CD1c-positive myeloid dendritic cell (primary cell): ENCODE measurements around the gene YBX2.

Experiments
- DNase-seq: peaks from one replicate; pipeline ENCODE4 v3.0.0-alpha.2; 2016; ENCODE audit errors: extremely low spot score

Gene YBX2

GRCh38 chr17:7263801-7264078 lies 30.7 kb downstream of the YBX2 start:
- DNase-seq: no peak

DNA sequence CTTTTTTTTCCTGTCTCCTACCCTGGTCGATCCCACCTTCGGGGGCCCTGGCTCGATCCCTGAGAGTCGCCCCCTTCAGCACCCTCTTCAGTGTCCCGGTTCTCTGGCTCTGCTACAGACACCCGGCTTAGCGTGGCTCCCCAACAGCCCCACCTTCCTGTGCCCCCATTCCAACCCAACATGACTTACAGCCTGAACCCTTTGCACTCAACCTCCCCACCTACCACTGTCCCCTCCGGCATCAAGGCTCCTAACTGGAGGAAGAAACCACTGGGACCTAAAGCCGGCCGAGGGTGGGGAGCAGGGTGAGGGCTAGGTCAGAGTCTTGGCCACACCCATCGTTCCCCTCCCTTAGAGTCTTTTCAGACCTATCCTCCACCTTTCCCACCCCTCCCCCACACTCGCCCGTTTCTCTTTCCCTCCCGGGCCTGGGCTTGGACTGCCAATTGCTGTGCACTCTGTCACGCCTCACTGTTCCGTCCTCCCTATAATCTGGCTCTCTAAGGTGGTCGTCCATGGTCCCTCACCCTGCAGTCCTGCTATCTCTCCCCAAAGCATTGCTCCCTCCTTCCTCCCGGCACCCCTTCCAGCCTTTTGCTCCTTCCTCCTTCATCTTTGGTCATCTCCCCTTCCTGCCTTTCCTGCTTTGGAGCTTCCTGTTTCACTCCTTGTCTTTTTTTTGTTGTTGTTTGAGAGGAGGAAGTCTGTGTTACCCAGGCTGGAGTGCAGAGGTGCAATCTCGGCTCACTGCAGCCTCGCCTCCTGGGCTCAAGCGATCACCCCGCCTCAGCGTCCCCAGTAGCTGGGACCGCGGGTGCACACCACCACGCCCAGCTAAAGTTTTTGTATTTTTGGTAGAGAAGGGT lies 31.3 kb downstream of the YBX2 start:
- peak; percentile 45 for DNase-seq

- no peak for DNase-seq
Measured at GRCh38 chr17:7262192-7262934, 32.1 kb downstream of the YBX2 start, which contains the start of gene CLDN7. TSS of gene CLDN7 (minus strand) at chr17:7262478. CDS start at chr17:7262043, 435 bp downstream.

- DNase-seq: no peak
Measured at GRCh38 chr17:7261379-7262191, 32.9 kb downstream of the YBX2 start.

DNA sequence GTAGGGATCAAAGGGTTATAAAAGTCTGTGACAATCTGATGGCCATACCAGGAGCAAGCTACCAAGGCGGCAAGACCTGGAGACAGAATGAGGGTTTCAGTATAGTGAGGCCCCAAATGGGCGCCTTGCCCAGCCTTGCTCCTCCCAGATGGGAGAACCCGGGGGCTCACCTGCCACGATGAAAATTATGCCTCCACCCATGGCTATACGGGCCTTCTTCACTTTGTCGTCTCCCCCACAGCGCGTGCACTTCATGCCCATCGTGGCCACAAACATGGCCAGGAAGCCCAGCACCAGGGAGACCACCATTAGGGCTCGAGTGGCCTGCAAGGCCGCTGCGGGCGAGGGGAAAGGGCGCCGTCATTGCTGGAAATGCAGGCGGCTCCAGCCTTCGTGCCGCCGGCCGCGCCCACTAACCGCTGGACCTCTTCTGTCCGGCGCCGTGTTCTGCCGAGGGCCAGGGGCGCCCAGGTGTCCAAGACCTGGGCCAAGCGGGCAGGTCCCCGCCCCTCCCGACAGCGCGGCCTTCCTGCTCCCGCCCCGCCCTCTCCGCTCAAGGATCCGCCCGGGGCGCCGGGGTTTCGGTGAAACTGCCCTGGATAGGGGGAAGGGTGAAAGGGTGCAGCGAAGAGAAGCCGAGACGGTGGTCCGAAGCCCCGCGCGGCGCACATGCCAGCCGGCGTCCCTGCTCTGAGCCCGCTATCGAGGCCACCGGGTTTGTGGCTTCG lies 33.6 kb downstream of the YBX2 start:
- no peak for DNase-seq

GRCh38 chr17:7260151-7260550 lies 34.3 kb downstream of the YBX2 start:
- DNase-seq: no peak

- DNase-seq: no peak
Measured at GRCh38 chr17:7259555-7259889, 34.9 kb downstream of the YBX2 start.

DNA sequence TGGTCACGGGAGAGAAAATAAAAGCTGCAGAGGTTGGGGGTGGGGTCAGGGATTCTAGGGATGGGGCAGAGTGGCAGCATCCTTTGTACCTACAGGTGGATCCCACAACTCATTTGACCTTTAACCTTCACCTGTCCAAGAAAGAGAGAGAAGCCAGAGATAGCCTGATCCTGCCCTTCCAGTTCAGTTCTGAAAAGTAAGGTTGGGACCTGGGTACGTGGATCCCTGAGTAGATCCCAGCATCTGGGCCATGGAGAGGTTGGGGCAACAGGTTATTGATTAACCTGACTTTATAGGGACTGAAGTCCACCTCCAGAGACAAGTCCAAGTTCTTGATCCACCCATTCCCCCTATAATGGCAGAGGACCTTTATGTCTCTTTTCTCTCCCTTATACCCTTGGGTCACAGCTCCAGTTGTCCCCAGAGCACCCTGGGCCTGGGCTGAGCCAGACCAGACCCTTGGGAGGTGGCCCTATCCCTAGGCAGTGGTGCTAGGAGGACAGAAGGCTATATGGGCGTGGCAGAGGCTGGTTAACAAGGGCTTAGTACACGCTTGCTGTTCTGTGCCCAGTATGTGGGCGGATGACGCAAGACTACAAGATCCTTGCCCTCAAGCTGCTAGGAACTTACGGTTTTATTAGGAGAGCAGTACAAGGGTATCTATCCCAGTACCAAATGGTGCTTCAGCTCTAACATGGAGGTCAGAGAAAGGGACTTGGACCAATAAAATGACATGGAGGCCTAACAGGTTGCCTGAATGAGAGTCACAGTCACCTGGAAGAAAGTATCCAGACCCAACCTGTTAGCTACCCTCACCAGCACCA lies 35.5 kb downstream of the YBX2 start:
- peak; percentile 83 for DNase-seq

GRCh38 chr17:7256766-7257456 lies 37.5 kb downstream of the YBX2 start:
- no peak for DNase-seq

- no peak for DNase-seq
Measured at GRCh38 chr17:7254511-7254910, 39.9 kb downstream of the YBX2 start.

DNA sequence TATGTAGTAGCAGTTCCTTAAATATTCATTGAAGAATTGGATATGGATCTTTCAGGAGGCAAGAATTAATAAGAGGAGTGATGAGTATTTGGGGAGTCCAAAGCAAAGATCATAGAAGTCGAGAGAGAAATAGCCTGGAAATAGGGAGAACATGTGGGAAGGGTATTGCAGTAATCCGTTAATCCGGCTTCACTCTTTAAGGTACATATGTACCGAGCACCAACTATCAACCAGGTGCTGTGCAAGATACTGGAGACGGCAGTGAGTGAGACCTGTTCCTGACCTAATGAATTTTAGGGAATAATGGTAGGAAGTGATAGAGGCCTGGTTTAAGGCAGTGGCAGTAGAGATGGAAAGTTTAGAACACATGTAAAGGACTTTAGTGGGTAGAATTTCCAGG lies 41.4 kb downstream of the YBX2 start:
- no peak for DNase-seq

DNA sequence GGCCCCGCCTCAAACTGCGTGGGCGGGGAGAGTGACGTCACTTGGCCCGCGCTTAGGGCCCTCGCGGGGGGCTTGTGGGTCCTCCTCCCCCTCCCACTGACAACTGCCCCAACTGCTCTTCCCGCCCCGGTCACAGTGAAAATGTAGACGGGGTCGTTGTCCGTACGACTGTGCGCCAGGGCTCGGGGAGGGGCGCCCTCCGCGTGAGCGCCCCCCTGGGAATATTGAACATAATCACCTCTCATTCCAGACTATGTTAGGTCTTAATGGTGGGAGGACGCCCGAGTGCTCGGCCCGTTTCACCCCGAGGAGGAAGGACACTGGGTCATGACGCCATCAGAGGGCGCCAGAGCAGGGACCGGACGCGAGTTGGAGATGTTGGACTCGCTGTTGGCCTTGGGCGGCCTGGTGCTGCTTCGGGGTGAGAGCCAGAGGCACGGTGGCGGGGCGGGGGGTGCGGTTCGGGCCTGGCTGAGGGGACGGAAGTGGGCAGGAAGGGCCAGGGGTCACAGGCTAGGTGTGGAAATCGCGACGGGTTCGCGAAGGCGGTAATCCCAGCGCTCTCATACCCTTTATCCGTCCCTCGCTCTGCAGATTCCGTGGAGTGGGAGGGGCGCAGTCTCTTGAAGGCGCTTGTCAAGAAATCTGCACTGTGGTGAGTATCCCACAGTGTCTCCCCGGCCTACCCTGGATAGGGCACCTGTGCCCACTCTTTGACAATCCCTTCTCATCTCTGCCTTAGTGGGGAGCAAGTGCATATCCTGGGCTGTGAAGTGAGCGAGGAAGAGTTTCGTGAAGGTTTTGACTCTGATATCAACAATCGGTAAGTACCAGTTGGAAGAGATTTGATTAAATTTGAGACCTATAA lies 42.0 kb downstream of the YBX2 start, which contains the start of gene ELP5:
Gene ELP5, plus strand, starts transcription at position 40 of the 868 bp plus-strand sequence. Its CDS starts 336 bp downstream, at position 376.
- DNase-seq: peak; percentile 94

DNA sequence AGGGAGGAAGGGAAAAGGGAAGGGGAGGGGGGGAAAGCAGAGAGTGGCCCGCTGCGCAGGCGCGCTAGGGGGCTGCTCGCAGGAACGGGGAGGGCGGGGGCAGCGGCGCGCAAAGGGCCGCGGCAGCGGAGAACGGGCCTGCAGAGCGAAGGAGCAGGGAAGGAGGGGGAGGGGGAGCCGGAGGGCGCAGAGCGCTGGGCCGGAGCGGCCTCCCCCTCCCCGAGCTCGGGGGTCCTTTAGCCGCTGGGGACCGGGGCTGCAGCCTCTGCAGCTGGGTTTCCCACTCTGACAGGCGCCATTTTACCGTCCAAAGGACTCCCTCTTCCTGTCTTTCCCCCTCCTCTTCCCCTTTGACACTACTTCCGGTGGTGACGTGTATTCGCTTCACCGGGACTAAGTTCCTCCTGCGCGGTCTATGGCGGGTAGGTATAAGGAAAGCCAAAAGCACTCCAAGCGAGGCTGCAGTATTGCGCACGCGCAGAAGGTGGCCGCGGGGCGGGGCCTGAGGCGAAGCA lies 42.7 kb downstream of the YBX2 start, which contains the start of gene CTDNEP1:
Gene CTDNEP1, minus strand, starts transcription at position 74 of the 515 bp plus-strand sequence. CDS start 438 bp downstream, outside the sequence.
- peak; percentile 100 for DNase-seq

- peak; percentile 58 for DNase-seq
Measured at GRCh38 chr17:7250695-7251627, 43.5 kb downstream of the YBX2 start.

DNA sequence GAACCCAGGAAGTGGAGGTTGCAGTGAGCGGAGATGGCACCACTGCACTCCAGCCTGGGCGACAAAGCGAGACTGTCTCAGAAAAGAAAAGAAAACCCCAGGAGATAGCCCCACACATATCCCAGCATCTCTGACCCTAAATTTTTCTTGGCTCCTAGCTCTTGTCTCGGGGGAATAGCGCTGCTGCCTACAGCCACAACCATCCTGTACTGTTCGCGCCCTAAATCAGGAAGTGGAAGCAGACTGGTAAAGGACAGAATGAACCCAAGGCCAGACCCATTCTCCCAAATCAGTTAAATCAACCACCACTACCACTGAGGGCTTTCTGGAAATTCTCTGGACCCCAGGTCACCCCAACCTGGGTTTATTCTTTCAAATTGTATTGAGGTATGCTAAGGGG lies 44.6 kb downstream of the YBX2 start:
- no peak for DNase-seq

DNA sequence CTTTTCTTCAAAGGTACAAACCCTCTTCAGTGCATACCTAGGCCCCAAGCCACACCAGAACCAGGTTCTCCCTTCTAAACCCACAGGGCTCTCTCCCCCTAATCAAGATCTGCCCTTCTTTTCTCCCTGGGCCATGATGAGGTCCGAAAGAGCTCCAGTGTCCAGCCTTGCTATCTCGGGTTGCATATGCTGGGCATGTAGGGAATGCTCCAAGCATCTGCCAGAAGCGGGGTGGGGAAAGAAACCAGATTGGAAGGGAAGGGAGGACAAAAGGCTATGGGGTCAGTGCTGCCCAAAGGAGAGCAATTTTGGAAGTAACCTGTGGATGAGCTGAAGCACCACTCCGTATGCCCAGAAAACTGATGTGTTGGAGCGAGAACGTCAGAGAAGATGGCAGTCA lies 45.2 kb downstream of the YBX2 start:
- DNase-seq: no peak

GRCh38 chr17:7248796-7249195 lies 45.6 kb downstream of the YBX2 start:
- no peak for DNase-seq

DNA sequence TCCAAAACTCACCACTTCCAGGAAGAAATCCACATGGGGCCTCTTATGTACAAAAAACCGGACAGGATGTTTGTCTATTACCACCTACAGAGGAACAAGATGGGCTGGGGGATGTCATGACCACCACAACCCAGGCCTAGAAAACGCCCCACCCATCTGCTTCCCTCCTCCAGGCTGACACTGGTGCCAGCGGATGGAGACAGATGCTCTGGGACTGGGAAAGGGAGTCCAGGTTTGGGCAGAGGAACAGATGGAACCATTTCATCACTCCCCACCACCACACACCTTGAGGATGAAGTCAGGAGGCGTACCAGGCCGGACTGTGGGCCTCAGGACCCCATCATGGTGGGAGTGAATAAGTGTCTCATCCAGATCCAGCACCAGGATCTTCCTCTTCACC lies 47.7 kb downstream of the YBX2 start:
- DNase-seq: no peak
